CD4-positive, alpha-beta T cell treated with Interferon gamma for 1 hour (primary cell): Measurements from ENCODE around the gene G6PC1.
"Not testable (repeated sequence)": the region's sequence is repeated elsewhere in the genome, so short reads cannot be mapped to it uniquely, and the experiment has no call there.

Experiments used
- DNase-seq: peaks from one replicate; pipeline ENCODE4 v3.0.0-alpha.2; 2020

Gene G6PC1

DNA sequence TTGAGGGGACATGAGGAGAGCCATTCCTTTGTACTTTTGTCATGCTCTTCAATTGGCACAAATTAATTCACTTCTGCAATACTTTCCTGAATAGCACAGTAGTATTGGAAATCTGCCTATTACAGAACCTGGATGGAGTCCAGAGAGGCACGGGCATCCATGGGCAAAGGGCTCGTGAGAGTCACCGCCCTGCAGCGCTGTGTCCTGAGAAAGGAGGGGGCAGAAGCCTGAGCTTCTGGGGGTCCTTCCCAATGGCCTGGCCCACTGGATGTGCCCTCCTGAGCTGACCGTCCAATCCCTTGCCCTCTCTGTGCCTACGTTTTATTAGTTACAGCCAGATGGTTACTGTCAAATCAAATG is 3.5 kb downstream of the G6PC1 start:
- DNase-seq = no peak

DNA sequence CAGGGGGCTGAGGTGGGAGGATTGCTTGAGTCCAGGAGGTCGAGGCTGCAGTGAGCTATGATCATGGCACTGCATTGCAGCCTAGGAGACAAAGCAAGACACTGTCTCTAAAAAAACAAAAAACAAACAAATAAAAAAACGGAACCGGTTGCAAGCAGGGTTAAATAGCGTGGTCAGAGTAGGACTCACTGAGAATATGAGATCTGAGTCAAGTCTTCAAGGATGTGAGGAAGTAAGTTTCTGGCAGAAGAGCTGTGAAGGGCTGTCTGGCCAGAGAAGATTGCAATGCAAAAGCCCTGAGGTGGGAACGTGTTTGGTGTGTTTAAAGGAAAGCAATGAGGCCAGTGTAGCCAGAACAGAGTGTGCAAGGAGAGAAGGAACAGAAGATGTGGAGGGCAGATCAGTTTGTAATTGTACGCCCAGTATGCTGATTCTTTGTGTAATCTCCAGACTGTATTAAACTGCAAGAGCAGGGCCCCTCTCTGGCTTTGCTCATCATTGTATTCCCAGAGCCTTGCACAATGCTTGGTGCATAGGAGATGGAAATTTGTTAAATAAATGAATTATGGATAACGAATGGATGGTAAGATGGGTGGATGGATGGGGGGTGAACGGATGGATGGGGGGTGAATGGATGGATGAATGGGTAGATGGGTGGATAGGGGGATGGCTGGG is 6.3 kb downstream of the G6PC1 start:
- DNase-seq = no peak

DNA sequence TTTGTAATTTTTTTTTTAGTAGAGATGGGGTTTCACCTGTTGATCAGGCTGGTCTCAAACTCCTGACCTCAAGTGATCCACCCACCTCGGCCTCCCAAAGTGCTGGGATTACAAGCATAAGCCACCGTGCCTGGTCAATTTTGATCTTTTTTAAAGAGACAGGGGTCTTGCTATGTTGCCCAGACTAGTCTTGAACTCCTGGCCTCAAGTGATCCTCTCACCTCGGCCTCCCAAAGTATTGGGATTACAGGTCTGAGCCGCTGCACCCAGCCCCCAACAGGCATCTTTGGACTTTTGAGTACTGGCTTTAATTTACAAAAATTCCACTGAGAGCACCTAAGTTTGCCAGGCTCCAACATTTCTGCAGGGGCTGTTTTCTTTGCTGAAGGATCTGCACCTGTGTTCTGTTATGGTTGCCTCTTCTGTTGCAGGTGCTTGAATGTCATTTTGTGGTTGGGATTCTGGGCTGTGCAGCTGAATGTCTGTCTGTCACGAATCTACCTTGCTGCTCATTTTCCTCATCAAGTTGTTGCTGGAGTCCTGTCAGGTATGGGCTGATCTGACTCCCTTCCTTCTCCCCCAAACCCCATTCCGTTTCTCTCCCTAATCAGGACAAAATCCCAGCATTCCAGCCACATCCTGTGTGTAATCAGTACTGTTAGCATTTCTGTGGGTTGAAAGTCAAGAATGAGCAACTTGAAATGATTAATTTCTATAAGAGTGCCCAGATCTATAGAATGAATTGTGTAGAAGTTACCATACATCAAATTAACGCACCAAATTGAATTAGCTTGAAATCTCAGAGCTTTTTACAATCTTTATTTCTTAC is 8.5 kb downstream of the G6PC1 start:
- no peak for DNase-seq

- no peak for DNase-seq
Observed at GRCh38 chr17:42913522-42913921, 12.9 kb downstream of the G6PC1 start.

- no peak for DNase-seq
Observed at GRCh38 chr17:42913981-42914617, 13.5 kb downstream of the G6PC1 start.

GRCh38 chr17:42915288-42915687 is 14.7 kb downstream of the G6PC1 start:
- not testable (repeated sequence) for DNase-seq

DNA sequence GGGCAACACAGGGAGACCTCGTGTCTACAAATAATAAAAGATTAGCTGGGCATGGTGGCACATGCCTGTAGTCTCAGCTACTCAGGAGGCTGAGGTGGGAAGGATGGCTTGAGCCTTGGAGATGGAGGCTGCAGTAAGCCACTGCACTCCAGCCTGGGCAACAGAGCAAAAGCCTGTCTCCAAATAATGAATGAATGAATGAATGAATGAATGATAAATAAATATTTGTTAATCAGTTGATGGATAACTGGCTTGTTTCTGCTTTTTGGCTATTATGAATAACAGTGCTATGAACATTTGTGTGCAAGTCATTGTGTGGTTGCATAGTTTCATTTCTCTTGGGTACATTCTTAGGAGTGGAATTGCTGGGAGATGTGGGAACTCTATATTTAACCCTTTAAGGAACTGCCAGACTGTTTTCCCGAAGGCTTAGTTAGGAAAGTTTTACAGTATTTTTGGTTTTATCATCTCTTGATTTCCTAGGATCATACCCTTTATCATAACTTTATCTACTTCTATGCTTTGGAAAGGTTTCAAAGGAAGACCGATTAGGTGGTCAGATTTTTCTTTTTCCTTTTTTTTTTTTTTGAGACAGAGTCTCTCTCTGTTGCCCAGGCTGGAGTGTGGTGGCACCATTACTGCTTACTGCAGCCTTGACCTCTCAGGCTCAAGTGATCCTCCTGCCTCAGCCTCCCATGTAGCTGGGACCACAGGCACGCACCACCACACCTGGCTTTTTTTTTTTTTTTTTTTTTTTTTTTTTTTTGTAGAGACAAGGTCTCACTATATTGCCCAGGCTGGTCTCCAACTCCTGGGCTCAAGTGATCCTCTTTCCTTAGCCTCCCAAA is 16.0 kb downstream of the G6PC1 start:
- not testable (repeated sequence) for DNase-seq

DNA sequence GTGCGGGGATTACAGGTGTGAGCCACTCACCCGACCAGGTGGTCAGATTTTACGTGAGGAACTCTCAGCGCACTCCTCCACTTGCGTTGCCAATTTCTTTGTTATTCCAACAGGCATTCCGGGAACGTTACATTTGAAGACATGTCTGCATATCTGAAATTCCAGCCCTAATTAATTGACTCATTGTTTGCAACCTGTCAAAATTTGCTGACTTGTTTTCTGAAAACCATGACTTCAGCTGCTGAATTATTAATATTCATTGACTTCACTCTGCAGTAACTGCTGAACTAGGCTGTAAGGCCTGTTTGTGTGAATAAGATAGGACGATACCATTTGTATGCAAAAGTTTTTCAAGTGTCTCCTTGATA is 16.6 kb downstream of the G6PC1 start:
- DNase-seq = no peak

GRCh38 chr17:42918902-42919521 is 18.4 kb downstream of the G6PC1 start:
- DNase-seq = no peak

- DNase-seq = not testable (repeated sequence)
Observed at GRCh38 chr17:42919522-42920077, 19.0 kb downstream of the G6PC1 start.

DNA sequence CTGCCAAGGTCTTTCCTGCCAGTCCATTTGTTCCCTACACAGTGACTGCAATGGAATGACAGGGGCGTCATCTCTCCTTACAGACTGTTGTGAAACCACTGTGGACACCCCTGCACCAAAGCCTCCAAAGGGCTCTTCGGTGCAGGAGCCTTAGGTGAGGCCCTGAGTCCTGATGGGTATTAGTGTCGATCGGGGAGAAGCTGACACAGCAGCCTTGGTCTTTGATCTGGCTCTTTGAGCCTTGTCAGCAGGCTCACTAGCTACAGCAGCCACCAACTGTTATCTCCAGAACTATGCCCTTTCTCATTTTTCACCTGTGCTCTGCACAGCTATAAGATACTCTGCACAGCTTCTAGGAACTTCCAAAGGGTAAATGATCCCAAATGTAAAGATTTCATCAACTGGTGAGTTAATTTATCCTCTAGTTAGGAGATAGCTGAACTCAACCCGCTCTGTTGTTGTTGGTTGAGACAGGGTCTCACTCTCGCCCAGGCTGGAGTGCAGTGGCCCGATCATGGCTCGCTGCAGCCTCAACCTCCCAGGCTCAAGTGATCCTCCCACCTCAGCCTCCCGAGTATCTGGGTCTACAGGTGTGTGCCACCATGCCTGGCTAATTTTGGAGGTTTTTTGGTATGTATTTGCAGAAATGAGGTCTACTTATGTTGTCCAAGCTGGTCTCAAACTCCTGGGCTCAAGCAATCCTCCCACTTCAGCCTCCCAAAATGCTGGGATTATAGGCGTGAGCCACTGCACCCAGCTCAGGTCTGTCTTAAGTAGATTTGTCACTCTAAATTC is 19.7 kb downstream of the G6PC1 start:
- no peak for DNase-seq

DNA sequence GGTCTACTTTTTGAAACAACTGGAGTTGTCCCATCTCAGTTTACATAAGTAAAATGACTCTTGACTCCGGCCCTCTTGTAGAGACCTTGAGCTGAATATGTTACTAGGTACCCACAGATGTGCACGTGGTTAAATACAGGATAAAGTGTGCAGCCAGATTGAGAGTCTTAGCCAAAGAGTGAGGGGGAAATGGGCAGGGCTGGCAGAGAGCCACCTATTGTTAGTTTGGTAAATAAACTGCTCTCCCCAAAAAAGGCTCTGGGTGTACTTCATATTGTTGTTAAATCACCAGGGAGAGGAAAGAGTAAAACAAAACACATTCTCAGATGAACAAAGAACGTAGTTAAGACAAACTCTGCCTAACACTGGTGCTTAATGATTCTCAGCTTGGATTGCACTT is 20.3 kb downstream of the G6PC1 start:
- DNase-seq = no peak

DNA sequence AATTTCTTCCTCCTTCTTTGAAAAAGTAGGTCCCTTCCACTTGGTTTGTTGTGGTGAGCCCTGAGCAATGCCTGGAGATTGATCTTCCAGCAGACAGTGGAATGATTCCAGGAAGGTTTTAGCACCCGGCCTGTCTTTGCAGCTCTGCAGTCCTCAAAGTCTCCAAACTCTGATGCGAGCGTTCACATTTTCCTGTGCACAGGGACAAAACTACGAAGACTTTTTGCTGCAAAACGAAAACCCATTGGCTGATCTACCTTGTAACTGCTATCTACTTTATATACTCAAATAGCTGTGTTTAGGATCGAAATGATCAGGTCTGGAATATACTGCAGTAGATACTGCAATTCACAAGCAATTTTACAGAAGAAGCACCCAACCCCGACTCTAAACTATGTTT is 21.7 kb downstream of the G6PC1 start:
- DNase-seq = no peak

DNA sequence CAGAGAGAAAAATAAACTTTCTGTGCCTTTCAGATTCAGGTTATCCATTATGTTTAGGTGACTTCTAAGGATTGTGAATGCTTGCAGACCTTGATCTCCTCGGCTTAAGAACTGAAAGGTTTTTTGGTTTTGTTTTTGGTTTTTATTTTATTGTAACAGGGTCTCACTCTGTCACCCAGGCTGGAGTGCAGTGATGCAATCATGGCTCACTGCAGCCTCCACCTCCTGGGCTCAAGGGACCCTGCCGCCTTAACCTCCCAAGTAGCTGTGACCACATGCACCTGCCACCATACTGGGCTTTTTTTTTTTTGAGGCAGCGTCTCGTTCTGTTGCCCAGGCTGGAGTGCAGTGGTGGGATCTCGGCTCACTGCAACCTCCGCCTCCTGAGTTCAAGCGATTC is 22.9 kb downstream of the G6PC1 start:
- not testable (repeated sequence) for DNase-seq

DNA sequence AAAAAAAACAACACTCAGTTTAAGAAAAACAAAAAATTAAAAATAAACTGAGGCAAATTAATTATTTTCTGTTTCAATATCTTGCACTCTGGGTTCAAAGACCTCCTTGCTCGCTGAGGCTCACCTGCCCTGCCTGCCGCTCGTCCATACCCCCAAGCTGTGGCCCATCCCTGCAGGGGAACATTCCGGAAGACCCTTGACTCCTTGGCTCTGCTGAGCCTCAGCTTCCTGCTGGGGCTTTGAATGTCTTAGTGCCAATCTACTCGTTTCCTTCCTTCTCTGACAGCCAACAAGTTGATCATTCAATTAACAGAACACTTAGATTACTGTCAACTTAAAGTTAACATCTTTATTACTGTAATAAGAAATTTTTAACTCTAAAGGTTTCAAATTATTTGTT is 24.3 kb downstream of the G6PC1 start:
- no peak for DNase-seq

DNA sequence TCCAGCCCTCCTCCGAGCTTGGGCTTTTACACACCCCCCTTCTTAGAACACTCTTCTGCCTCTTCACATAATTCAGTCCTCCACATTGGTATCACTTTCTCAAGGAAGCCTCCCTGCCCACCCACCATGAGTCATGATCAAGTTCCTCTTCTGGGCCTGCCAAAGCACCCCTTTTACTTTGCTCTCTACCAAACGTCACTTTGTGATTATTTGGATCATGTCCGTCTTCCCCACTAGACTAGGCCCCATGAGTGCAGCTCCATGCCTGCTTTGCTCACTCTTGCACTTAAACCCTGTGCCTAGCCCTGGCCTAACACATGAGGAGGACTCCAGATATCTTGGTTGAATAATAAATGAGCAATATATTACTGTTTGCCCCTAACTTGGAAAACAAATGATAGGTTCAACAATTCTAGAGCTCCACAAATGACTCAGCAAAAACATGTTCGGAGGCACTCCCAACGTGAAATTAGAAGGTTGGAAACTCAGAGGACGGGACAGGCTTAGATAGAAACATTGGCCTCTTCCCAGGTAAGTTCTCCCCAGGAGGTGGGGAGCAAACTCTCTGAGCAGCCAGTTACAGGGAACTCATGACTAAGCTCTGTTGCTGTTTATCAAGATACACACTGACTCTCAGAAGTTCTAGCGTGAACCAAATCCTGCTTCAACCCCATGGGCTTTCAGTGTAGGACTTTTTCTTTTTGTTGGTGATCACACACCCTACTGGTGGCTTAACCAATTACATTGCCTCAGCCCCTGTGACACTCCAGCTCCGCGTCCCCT is 28.3 kb downstream of the G6PC1 start:
- peak; percentile 65 for DNase-seq

GRCh38 chr17:42929497-42929844 is 28.9 kb downstream of the G6PC1 start:
- DNase-seq = no peak

DNA sequence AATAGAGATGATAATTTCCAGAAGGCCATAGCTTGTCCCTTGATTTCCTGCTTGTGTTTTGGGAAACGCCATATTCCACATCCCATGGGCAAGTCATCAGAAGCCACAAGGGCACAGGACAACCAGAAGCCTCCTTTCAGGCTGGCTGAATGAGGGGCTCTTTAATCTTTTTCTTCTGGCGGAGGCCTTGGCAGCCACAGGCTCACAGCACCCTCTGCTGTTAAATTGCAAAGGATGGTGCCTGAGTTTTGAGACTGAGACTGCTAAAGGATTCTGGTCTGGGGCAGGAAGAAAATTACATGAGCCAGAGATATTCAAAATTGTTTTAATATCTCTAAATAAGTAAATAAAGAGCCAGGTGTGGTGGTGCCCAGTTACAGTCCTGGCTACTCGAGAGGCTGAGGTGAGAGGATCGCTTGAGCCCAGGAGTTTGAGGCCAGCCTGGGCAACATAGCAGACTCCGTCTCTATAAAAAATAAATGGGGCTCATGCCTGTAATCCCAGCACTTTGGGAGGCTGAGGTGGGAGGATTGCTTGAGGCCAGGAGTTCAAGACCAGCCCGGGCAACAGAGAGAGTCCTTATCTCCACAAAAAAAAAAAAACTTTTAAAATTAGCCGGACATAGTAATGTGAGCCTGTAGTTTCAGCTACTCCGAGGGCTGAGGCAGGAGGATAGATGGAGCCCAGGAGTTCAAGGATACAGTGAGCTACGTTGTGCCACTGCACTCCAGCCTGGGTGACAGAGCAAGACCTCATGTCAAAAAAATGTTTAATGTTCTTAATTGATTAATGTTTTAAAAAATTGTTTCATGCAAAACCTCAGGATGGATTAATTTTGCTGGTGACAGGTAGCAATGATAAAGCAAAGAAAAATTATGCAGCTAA is 37.4 kb downstream of the G6PC1 start:
- DNase-seq = peak; percentile 6

DNA sequence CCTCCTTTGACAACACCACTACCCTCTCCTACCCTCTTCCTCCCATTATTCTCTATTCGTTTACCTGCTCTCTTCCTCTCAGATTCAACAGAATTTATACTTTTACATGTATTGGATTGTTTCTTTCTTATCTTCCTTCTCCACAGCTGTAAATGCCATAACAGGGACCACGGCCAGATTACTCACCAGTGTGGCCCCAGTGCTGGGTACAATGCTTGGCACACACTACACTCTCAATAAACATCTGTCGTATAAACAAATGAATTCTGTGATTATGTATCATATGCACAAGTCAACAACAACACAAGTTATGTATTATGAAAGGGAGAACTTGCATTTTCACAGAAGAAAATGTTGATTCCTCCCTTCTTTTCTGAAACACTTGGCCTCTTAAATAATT is 43.6 kb downstream of the G6PC1 start:
- no peak for DNase-seq

DNA sequence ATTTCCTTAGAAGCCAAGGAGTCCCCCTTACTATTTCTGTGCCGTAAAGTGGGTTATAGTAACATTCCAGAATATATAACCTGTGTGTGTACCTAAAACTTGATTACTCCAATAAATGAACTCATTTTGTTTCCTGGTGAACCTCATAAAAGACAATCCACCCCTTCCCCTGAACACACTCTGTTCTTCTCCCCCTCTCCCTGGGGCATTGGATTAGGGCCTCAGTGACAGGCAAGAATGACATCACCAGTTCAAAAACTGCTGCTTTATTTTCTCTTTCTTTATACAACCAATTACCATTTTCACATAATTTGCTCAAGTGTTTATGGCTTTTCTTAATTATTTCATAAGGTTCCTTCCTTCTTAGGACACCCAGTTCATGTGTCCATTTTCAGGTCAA is 46.2 kb downstream of the G6PC1 start:
- no peak for DNase-seq
